SK-N-MC (cell line): ENCODE results near the gene NCAM2.

Source experiments
- EZH2 ChIP-seq: fragments of 200-600 bp; sonication (generic); IDR thresholded peaks from one replicate; pipeline ENCODE4 v1.6.1; 2017; ENCODE audit warnings: antibody characterized with exemption
- FOXP2 ChIP-seq: optimal IDR thresholded peaks from 2 replicates; pipeline ENCODE3; 2011; ENCODE audit warnings: mild to moderate bottlenecking, moderate library complexity; ENCODE audit not compliant: insufficient read depth; ENCODE audit errors: extremely low read length, control extremely low read depth
- POLR2AphosphoS5 ChIP-seq: IDR thresholded peaks from 2 replicates; pipeline ENCODE4 v1.6.1; 2012; ENCODE audit warnings: mild to moderate bottlenecking, low read depth, low read length, borderline replicate concordance

DNA sequence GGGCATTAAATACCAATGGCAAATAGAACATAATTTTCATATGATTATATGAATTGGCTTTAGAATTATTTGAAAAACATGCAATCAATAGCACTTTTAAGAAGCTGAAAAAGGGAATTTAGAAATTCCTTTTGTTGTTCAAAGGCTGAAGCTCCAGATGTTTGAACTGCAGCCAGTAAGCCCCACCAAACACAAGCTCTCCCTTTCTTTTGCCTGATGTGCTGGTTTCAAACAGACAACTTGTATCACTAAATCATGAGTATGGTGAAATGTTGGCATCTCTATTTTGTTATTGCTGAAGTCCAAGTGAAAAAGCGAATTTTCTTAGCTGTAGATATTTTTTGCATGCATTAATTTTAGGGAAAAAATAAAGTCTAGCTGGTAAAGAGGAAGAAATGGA is 27.5 kb upstream of the NCAM2 start:
- TF ChIP-seq EZH2: no peak
- no peak for TF ChIP-seq POLR2AphosphoS5
- TF ChIP-seq FOXP2: no peak
